NB4 (cell line): ENCODE results near the gene PCNX2.

ENCODE experiments used
- TF ChIP-seq, protein P1 (sequence below): IDR thresholded peaks from one replicate; pipeline ENCODE4 v1.5.1; 2012; ENCODE audit warnings: low read depth, low read length
- TF ChIP-seq, protein P2 (sequence below): IDR thresholded peaks from 2 replicates; pipeline ENCODE4 v1.6.1; 2011; ENCODE audit warnings: low read depth, low read length

DNA sequence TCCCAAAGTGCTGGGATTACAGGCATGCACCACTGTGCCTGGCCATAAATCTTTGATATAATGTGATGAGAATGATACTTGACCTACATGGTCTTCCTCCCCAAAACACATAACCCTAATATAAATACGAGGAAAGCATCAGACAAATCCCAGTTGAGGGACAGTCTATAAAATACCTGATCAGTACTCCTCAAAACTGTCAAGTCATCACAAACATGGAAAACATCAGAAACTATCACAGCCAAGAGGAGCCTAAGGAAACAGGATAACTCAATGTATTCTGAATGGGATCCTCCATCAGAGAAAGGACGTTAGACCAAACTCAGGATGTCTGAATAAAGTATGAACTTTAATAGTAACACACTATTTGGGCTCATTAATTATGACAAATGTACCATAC lies 172.7 kb downstream of the PCNX2 start:
- TF ChIP-seq, protein P1, sequence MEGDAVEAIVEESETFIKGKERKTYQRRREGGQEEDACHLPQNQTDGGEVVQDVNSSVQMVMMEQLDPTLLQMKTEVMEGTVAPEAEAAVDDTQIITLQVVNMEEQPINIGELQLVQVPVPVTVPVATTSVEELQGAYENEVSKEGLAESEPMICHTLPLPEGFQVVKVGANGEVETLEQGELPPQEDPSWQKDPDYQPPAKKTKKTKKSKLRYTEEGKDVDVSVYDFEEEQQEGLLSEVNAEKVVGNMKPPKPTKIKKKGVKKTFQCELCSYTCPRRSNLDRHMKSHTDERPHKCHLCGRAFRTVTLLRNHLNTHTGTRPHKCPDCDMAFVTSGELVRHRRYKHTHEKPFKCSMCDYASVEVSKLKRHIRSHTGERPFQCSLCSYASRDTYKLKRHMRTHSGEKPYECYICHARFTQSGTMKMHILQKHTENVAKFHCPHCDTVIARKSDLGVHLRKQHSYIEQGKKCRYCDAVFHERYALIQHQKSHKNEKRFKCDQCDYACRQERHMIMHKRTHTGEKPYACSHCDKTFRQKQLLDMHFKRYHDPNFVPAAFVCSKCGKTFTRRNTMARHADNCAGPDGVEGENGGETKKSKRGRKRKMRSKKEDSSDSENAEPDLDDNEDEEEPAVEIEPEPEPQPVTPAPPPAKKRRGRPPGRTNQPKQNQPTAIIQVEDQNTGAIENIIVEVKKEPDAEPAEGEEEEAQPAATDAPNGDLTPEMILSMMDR: no peak
- TF ChIP-seq, protein P2, sequence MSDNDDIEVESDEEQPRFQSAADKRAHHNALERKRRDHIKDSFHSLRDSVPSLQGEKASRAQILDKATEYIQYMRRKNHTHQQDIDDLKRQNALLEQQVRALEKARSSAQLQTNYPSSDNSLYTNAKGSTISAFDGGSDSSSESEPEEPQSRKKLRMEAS: no peak
